GM10266 (cell line): ENCODE data around the gene RIPOR3.

Experiments
- DNase-seq: peaks from one replicate; pipeline ENCODE4 v3.0.0; 2012; ENCODE audit errors: extremely low spot score
- CTCF ChIP-seq: IDR thresholded peaks from 2 replicates; pipeline ENCODE4 v1.5.1; 2012; ENCODE audit warnings: mild to moderate bottlenecking, low read depth; ENCODE audit not compliant: control insufficient read depth, insufficient read depth; ENCODE audit errors: missing control alignments

The RIPOR3 gene

GRCh38 chr20:50613438-50614169 is 77.7 kb downstream of the RIPOR3 start:
- DNase-seq = no peak
- no peak for TF ChIP-seq CTCF

- DNase-seq = no peak
- no peak for TF ChIP-seq CTCF
Measured at GRCh38 chr20:50611128-50611810, 80.1 kb downstream of the RIPOR3 start.

- TF ChIP-seq CTCF = no peak
- DNase-seq = no peak
Measured at GRCh38 chr20:50610212-50610718, 81.1 kb downstream of the RIPOR3 start.

GRCh38 chr20:50609438-50609989 is 81.8 kb downstream of the RIPOR3 start:
- DNase-seq = no peak
- no peak for TF ChIP-seq CTCF

- no peak for DNase-seq
- TF ChIP-seq CTCF = no peak
Measured at GRCh38 chr20:50608750-50609104, 82.6 kb downstream of the RIPOR3 start.

GRCh38 chr20:50607850-50608749 is 83.2 kb downstream of the RIPOR3 start:
- no peak for TF ChIP-seq CTCF

More at GRCh38 chr20:50607850-50608749, 83.2 kb downstream of the RIPOR3 start:
- no peak for DNase-seq
